Breast epithelium (tissue), 4 donors: Measurements from ENCODE around the gene DIS3L2. TPM values are rescaled to one million over a fixed set of nuclear protein-coding genes. Genes with fewer than 3 reads are reported as not detected.

Source experiments
- DNase-seq, 2 donors: peaks; one replicate each; pipeline ENCODE4 v3.0.0-alpha.2; 2019; ENCODE audit warnings: low spot score in 2 of 2
- H3K27ac ChIP-seq, 2 donors: fragments of 200-600 bp; sonication (generic) in 1 of 2; one replicate each; pipeline ENCODE4 v1.5.1; 2016 to 2019; ENCODE audit warnings: mild to moderate bottlenecking in 1 of 2
- H3K27me3 ChIP-seq, 2 donors: fragments of 200-600 bp; sonication (generic) in 1 of 2; one replicate each; pipeline versions ENCODE4 v1.5.1 to v1.6.0; 2017 to 2019; ENCODE audit warnings: control low read depth in 1 of 2, mild to moderate bottlenecking in 1 of 2
- H3K36me3 ChIP-seq: fragments of 200-600 bp; one replicate; pipeline ENCODE4 v1.5.1; 2019
- H3K4me1 ChIP-seq, 2 donors: fragments of 200-600 bp; sonication (generic); one replicate each; pipeline ENCODE4 v1.5.1; 2016 to 2019; ENCODE audit warnings: control low read depth in 1 of 2
- H3K4me3 ChIP-seq, 3 donors: fragments of 200-600 bp; sonication (generic); 1 replicate in 2 of 3; 2 replicates in 1 of 3; pipeline ENCODE4 v1.5.1; 2016 to 2019; ENCODE audit warnings: mild to moderate bottlenecking in 3 of 3, moderate library complexity in 2 of 3
- H3K9me3 ChIP-seq, 2 donors: fragments of 200-600 bp; sonication (generic) in 1 of 2; one replicate each; pipeline ENCODE4 v1.5.1; 2016 to 2019; ENCODE audit warnings: control low read depth in 1 of 2
- CTCF ChIP-seq, 3 donors: fragments of 450-650 bp; IDR thresholded peaks; one replicate each; pipeline ENCODE4 v1.5.1; 2016 to 2017; ENCODE audit warnings: antibody characterized with exemption in 3 of 3, mild to moderate bottlenecking in 3 of 3, moderate library complexity in 3 of 3
- POLR2A ChIP-seq: fragments of 450-650 bp; IDR thresholded peaks from one replicate; pipeline ENCODE4 v1.6.1; 2016; ENCODE audit warnings: antibody characterized with exemption, mild to moderate bottlenecking, moderate library complexity
- POLR2AphosphoS5 ChIP-seq, 3 donors: sonication (generic); formaldehyde crosslinking; IDR thresholded peaks; one replicate each; pipeline ENCODE4 v1.6.1; 2017; ENCODE audit warnings: antibody characterized with exemption in 3 of 3
- intact Hi-C: fragments of 100-400 bp; cut with DNase I; formaldehyde crosslinking; loops from one replicate; pipeline ENCODE4 v1.15.1; 2023; ENCODE audit warnings: low total_unique reads
- total RNA-seq, 3 donors: library from RNA; depleted of rRNA; stranded (reverse); fragments of >200 nt; gene quantifications; one replicate each; pipeline ENCODE4 v1.1.0, GENCODE V29; 2016

Gene DIS3L2
- total RNA-seq, 3 donors from 2014 or later: 19.2 to 38.9 (median 33.4) TPM

GRCh38 chr2:232345251-232345650 lies 383.7 kb downstream of the DIS3L2 start:
- Histone ChIP-seq H3K4me1 (no peaks in the 10 kb centered on the region), H3K36me3 (no peaks in the 10 kb centered on the region), H3K27ac (no peak overlapping the region), H3K4me3 (no peak overlapping the region), H3K27me3 (peaks cover 0 to 17% of the 10 kb centered on the region in 2 donors), H3K9me3 (no peaks in the 10 kb centered on the region)
- TF ChIP-seq POLR2AphosphoS5 (IDR thresholded peaks at IDR 0.05) (no peak), POLR2A (no peak), CTCF (IDR thresholded peaks at IDR 0.05) (no peak)
- no peak for DNase-seq
- intact Hi-C loops: no loop called here

GRCh38 chr2:232347369-232347768 lies 385.9 kb downstream of the DIS3L2 start:
- TF ChIP-seq CTCF (IDR thresholded peaks at IDR 0.05) (no peak), POLR2A (no peak)
- peaks cover 0 to 8% of the 10 kb centered on the region in 2 donors for H3K4me1 ChIP-seq
- intact Hi-C loops: no loop called here

GRCh38 chr2:232348936-232349335 lies 387.4 kb downstream of the DIS3L2 start:
- DNase-seq: no peak
- intact Hi-C loops: no loop called here
- Histone ChIP-seq H3K27me3 (peaks cover 14 to 54% of the 10 kb centered on the region in 2 donors), H3K4me3 (no peak overlapping the region), H3K36me3 (no peaks in the 10 kb centered on the region), H3K27ac (no peak overlapping the region), H3K4me1 (peaks cover 0 to 8% of the 10 kb centered on the region in 2 donors), H3K9me3 (no peaks in the 10 kb centered on the region)
- TF ChIP-seq POLR2A: no peak
- no peak for TF ChIP-seq POLR2AphosphoS5 (IDR thresholded peaks at IDR 0.05)
- no peak for TF ChIP-seq CTCF (IDR thresholded peaks at IDR 0.05)

More at GRCh38 chr2:232347369-232347768, 385.9 kb downstream of the DIS3L2 start:
- Histone ChIP-seq H3K4me3 (no peak overlapping the region), H3K36me3 (no peaks in the 10 kb centered on the region), H3K27me3 (peaks cover 10 to 38% of the 10 kb centered on the region in 2 donors), H3K9me3 (no peaks in the 10 kb centered on the region), H3K27ac (no peak overlapping the region)
- DNase-seq: no peak

GRCh38 chr2:232349546-232349945 lies 388.0 kb downstream of the DIS3L2 start:
- H3K4me3 ChIP-seq: no peak overlapping the region
- peaks cover 0 to 8% of the 10 kb centered on the region in 2 donors for H3K4me1 ChIP-seq
- peaks cover 14 to 60% of the 10 kb centered on the region in 2 donors for H3K27me3 ChIP-seq
- TF ChIP-seq CTCF (IDR thresholded peaks at IDR 0.05) (no peak), POLR2A (no peak), POLR2AphosphoS5 (IDR thresholded peaks at IDR 0.05) (no peak)
- H3K9me3 ChIP-seq: no peaks in the 10 kb centered on the region
- intact Hi-C loops: no loop called here
- peak in 1 of 2 donors; percentile 33 for DNase-seq
- H3K27ac ChIP-seq: no peak overlapping the region
- no peaks in the 10 kb centered on the region for H3K36me3 ChIP-seq

- intact Hi-C loops: no loop called here
- H3K9me3 ChIP-seq: no peaks in the 10 kb centered on the region
- no peak overlapping the region for H3K4me3 ChIP-seq
- no peaks in the 10 kb centered on the region for H3K36me3 ChIP-seq
- no peak for TF ChIP-seq CTCF (IDR thresholded peaks at IDR 0.05)
- no peak for TF ChIP-seq POLR2AphosphoS5 (IDR thresholded peaks at IDR 0.05)
- TF ChIP-seq POLR2A: no peak
- peak in 1 of 2 donors; percentile 45 for DNase-seq
- H3K4me1 ChIP-seq: peaks cover 0 to 8% of the 10 kb centered on the region in 2 donors
- no peak overlapping the region for H3K27ac ChIP-seq
- peaks cover 14 to 64% of the 10 kb centered on the region in 2 donors for H3K27me3 ChIP-seq
Measured at GRCh38 chr2:232349946-232350635, 388.6 kb downstream of the DIS3L2 start.
